Measurements from ENCODE around the gene RMND1. TPM values are rescaled to one million over a fixed set of nuclear protein-coding genes. Genes with fewer than 3 reads are reported as not detected.

Gene RMND1
- total and polyA plus RNA-seq, 2 of the 13 experiments (the other 11 are each of a cell fraction or from before 2014, with no cell fraction given) = 34.0 to 72.5 TPM

GRCh38 chr6:151388997-151389617 is 62.8 kb downstream of the RMND1 start (continued):
- no peak for TF ChIP-seq HDAC2 (CRISPR knock-in tag; IDR thresholded peaks at IDR 0.05)
- TF ChIP-seq ZNF747 (CRISPR knock-in tag; IDR thresholded peaks at IDR 0.05; ENCODE audit: borderline replicate concordance) = 0 out of 2 replicates have a peak, but pooled peaks have one; percentile 45

- intact Hi-C loops (cut with micrococcal nuclease; ENCODE audit: unreplicated experiment) = no loop called here
- DNase-seq (ENCODE audit: low spot score) = no peak
- peaks cover 16% of the 10 kb centered on the region for H4K20me1 ChIP-seq (ENCODE audit: insufficient read depth, low read length)
- no peak overlapping the region for H3K4me2 ChIP-seq (ENCODE audit: low read depth, low read length)
- no peak for FAIRE-seq
- H3K79me2 ChIP-seq (ENCODE audit: insufficient read depth, low read length) = peaks cover 75% of the 10 kb centered on the region
- CTCF ChIA-PET (ENCODE audit: low intra/inter-chr PET ratio, low total read pairs) = no interaction called here
- no peaks in the 10 kb centered on the region; a peak in 1 of 5 replicates for H3K27me3 ChIP-seq (ENCODE audit: control insufficient read depth in 1 of 2, insufficient read depth in 2 of 2, low read length in 2 of 2)
- H3K36me3 ChIP-seq (replicated peaks in 1 of 2; ENCODE audit: control insufficient read depth in 1 of 2, insufficient read depth in 2 of 2, low read length in 2 of 2) = 0 out of 5 replicates have a peak, but pooled peaks cover 0 to 1% of the 10 kb centered on the region in 2 experiments
- 92% methylated on average over 2 of the region's 2 CpGs for WGBS (ENCODE audit: low lambda C conversion rate)
- H3K4me1 ChIP-seq (ENCODE audit: insufficient read depth, low read length) = peaks cover 40% of the 10 kb centered on the region
- H3K27ac ChIP-seq (ENCODE audit: extremely low read length, insufficient read depth, low read length) = no peak overlapping the region
- no peak overlapping the region for H3K4me3 ChIP-seq (replicated peaks in 1 of 3; ENCODE audit: insufficient read depth in 1 of 3, low read depth in 2 of 3, low read length in 3 of 3)
- ATAC-seq = no peak
- BruUV-seq (replicated peaks) = no TSS peak
- H3K9ac ChIP-seq (ENCODE audit: insufficient read depth, low read depth, low read length) = no peak overlapping the region
- in situ Hi-C loops (cut with HindIII; ENCODE audit: extremely low pct_ligation_motif_present, low pct_unique_long_range_greater_than_20kb) = no loop called here
- no peak overlapping the region for H2AFZ ChIP-seq (ENCODE audit: low read length)
- no peaks in the 10 kb centered on the region for H3K9me3 ChIP-seq (ENCODE audit: low read length)
- POLR2A ChIA-PET = no interaction called here
- no peak for TF ChIP-seq ZC3H4 (CRISPR knock-in tag; IDR thresholded peaks at IDR 0.05; ENCODE audit: borderline replicate concordance)
- TF ChIP-seq, protein P1, sequence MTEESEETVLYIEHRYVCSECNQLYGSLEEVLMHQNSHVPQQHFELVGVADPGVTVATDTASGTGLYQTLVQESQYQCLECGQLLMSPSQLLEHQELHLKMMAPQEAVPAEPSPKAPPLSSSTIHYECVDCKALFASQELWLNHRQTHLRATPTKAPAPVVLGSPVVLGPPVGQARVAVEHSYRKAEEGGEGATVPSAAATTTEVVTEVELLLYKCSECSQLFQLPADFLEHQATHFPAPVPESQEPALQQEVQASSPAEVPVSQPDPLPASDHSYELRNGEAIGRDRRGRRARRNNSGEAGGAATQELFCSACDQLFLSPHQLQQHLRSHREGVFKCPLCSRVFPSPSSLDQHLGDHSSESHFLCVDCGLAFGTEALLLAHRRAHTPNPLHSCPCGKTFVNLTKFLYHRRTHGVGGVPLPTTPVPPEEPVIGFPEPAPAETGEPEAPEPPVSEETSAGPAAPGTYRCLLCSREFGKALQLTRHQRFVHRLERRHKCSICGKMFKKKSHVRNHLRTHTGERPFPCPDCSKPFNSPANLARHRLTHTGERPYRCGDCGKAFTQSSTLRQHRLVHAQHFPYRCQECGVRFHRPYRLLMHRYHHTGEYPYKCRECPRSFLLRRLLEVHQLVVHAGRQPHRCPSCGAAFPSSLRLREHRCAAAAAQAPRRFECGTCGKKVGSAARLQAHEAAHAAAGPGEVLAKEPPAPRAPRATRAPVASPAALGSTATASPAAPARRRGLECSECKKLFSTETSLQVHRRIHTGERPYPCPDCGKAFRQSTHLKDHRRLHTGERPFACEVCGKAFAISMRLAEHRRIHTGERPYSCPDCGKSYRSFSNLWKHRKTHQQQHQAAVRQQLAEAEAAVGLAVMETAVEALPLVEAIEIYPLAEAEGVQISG (CRISPR knock-in tag; IDR thresholded peaks at IDR 0.05) = no peak
- no peak for TF ChIP-seq MEIS2 (CRISPR knock-in tag; IDR thresholded peaks at IDR 0.05)
- TF ChIP-seq, protein P2, sequence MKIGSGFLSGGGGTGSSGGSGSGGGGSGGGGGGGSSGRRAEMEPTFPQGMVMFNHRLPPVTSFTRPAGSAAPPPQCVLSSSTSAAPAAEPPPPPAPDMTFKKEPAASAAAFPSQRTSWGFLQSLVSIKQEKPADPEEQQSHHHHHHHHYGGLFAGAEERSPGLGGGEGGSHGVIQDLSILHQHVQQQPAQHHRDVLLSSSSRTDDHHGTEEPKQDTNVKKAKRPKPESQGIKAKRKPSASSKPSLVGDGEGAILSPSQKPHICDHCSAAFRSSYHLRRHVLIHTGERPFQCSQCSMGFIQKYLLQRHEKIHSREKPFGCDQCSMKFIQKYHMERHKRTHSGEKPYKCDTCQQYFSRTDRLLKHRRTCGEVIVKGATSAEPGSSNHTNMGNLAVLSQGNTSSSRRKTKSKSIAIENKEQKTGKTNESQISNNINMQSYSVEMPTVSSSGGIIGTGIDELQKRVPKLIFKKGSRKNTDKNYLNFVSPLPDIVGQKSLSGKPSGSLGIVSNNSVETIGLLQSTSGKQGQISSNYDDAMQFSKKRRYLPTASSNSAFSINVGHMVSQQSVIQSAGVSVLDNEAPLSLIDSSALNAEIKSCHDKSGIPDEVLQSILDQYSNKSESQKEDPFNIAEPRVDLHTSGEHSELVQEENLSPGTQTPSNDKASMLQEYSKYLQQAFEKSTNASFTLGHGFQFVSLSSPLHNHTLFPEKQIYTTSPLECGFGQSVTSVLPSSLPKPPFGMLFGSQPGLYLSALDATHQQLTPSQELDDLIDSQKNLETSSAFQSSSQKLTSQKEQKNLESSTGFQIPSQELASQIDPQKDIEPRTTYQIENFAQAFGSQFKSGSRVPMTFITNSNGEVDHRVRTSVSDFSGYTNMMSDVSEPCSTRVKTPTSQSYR (CRISPR knock-in tag; IDR thresholded peaks at IDR 0.05; ENCODE audit: borderline replicate concordance) = no peak
- TF ChIP-seq TBX2 (CRISPR knock-in tag; IDR thresholded peaks at IDR 0.05; ENCODE audit: borderline replicate concordance) = no peak
- TF ChIP-seq REST (IDR thresholded peaks at IDR 0.05; ENCODE audit: borderline replicate concordance in 1 of 2, low read depth in 1 of 2, low read length in 2 of 2) = no peak
- TF ChIP-seq ZNF720 (CRISPR knock-in tag; IDR thresholded peaks at IDR 0.05) = no peak
- TF ChIP-seq, protein P3, sequence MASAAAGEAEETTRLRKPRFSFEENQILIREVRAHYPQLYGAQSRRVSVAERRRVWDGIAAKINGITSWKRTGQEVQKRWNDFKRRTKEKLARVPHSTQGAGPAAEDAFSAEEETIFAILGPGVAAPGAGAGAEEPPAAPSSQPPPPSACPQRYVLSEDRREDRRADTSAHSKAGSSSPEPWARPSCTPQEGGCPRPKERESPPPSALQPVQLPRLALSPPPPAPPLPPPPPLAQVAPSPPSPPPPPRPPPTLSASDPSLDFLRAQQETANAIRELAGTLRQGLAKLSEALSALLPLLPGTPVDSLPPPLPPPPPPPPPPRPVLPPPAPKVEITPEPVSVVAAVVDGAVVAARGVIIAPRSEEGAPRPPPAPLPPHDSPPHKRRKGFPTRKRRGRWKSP (CRISPR knock-in tag; IDR thresholded peaks at IDR 0.05) = peak; percentile 25; the same call in 1 of the 2 replicates
- no peak for TF ChIP-seq TBP (CRISPR knock-in tag; IDR thresholded peaks at IDR 0.05)
- TF ChIP-seq NFE2L1 (CRISPR knock-in tag; IDR thresholded peaks at IDR 0.05; ENCODE audit: borderline replicate concordance) = no peak
Observed at GRCh38 chr6:151388236-151388635, 63.7 kb downstream of the RMND1 start.

Measured in HepG2 (cell line).